ENCODE results near the gene KRT71.

Gene KRT71

DNA sequence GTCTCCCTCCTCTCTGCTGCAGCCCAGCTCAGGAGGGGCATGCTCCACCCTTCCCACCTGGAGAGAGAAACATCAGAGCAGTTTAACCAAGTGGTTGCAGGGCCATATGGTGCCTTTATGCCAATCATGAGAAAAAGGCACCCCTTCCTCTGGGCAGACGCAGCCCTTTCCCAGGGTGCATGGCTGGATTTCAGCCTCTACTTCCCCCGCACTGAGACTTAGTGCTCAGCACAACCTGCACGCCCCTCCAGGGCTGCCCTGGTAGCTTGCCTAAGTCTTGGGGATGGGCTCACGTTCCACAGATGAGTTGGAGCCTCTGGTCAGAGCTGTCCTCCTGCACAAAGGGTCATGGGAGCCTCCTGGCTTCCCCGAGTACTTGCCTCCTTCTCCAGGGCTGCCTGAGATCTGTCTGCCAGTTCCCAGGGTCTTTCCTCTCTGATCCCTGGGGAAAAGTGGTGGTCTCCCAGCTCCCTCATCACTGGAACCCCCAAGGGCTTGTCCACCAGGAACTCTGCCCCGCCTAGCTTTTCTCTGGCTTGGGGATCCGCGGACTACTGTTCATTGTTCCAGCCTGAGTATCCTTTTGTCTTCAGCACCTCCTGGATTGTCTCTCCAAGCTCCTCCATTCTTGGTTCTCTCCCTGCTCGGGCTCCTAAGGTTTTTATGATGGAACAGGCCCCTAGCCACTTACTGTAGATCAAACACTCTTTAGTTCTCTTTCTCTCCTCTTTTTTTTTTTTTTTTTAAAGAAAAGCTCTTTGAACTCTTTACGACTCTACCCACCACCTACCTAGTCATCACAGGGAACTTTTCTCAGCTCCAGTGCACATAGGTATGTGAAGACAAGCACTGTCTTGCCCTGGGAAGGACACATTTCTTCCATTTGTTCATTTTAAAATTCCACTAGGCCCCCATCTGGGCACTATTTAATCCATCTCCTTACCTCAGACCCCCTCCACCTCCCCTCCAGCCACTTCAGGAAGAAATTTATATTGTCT is 26.8 kb upstream of the KRT71 start:
- Histone ChIP-seq H3K9me3 (ENCODE audit: control insufficient read depth, insufficient read depth, low read length) (no peaks in the 10 kb centered on the region), H3K4me2 (ENCODE audit: low read length) (no peak overlapping the region), H3K79me2 (ENCODE audit: control insufficient read depth, low read length) (no peaks in the 10 kb centered on the region), H3F3A (ENCODE audit: control insufficient read depth, insufficient read depth) (no peaks in the 10 kb centered on the region), H3K36me3 (ENCODE audit: control insufficient read depth, low read length) (no peaks in the 10 kb centered on the region), H3K27ac (ENCODE audit: low read depth, low read length) (no peak overlapping the region), H3K9me2 (replicated peaks; ENCODE audit: control insufficient read depth, low read length) (no peaks in the 10 kb centered on the region), H3K4me3 (ENCODE audit: low read length) (no peak overlapping the region), H3K4me1 (ENCODE audit: control insufficient read depth, low read length) (peaks cover 7% of the 10 kb centered on the region; the same call in 1 of the 2 replicates), H3K27me3 (ENCODE audit: control insufficient read depth, low read length) (peaks cover 27% of the 10 kb centered on the region), H4K20me1 (ENCODE audit: control insufficient read depth, insufficient read depth, low read depth, low read length) (no peaks in the 10 kb centered on the region)
- TF ChIP-seq EZH2phosphoT487 (IDR thresholded peaks at IDR 0.05; ENCODE audit: borderline replicate concordance, low read length): no peak
- TF ChIP-seq, protein P1, sequence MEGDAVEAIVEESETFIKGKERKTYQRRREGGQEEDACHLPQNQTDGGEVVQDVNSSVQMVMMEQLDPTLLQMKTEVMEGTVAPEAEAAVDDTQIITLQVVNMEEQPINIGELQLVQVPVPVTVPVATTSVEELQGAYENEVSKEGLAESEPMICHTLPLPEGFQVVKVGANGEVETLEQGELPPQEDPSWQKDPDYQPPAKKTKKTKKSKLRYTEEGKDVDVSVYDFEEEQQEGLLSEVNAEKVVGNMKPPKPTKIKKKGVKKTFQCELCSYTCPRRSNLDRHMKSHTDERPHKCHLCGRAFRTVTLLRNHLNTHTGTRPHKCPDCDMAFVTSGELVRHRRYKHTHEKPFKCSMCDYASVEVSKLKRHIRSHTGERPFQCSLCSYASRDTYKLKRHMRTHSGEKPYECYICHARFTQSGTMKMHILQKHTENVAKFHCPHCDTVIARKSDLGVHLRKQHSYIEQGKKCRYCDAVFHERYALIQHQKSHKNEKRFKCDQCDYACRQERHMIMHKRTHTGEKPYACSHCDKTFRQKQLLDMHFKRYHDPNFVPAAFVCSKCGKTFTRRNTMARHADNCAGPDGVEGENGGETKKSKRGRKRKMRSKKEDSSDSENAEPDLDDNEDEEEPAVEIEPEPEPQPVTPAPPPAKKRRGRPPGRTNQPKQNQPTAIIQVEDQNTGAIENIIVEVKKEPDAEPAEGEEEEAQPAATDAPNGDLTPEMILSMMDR (IDR thresholded peaks at IDR 0.05; ENCODE audit: low read depth, low read length, poor library complexity, severe bottlenecking): no peak

DNA sequence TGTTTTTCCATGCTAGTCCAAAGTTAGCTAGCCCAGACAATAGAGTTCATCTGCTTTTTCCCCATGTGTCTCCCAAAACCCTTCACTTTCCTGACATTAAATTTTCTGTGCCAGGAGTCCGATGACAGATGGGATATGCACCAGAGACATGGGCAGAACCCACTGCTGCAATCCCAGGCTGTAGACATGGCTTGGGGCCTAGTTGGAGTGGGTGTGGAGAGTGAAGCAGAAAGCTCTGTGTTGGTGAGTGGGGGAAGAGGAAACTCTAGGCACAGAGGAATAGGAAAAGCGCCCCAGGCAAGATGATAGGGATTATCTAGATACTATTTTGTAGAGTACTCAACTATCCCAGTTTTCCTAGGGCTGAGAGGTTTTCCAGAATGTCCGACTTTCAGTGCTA is 25.5 kb upstream of the KRT71 start:
- Histone ChIP-seq H3K27me3 (ENCODE audit: control insufficient read depth, low read length) (peaks cover 30% of the 10 kb centered on the region), H3K4me1 (ENCODE audit: control insufficient read depth, low read length) (peaks cover 9% of the 10 kb centered on the region; the same call in 1 of the 2 replicates), H3K27ac (ENCODE audit: low read depth, low read length) (no peak overlapping the region), H3F3A (ENCODE audit: control insufficient read depth, insufficient read depth) (no peaks in the 10 kb centered on the region), H4K20me1 (ENCODE audit: control insufficient read depth, insufficient read depth, low read depth, low read length) (no peaks in the 10 kb centered on the region), H3K4me3 (ENCODE audit: low read length) (no peak overlapping the region), H3K36me3 (ENCODE audit: control insufficient read depth, low read length) (no peaks in the 10 kb centered on the region), H3K9me3 (ENCODE audit: control insufficient read depth, insufficient read depth, low read length) (no peaks in the 10 kb centered on the region), H3K4me2 (ENCODE audit: low read length) (no peak overlapping the region), H3K79me2 (ENCODE audit: control insufficient read depth, low read length) (no peaks in the 10 kb centered on the region), H3K9me2 (replicated peaks; ENCODE audit: control insufficient read depth, low read length) (no peaks in the 10 kb centered on the region)
- TF ChIP-seq, protein P1 (IDR thresholded peaks at IDR 0.05; ENCODE audit: low read depth, low read length, poor library complexity, severe bottlenecking): no peak
- no peak for TF ChIP-seq EZH2phosphoT487 (IDR thresholded peaks at IDR 0.05; ENCODE audit: borderline replicate concordance, low read length)

DNA sequence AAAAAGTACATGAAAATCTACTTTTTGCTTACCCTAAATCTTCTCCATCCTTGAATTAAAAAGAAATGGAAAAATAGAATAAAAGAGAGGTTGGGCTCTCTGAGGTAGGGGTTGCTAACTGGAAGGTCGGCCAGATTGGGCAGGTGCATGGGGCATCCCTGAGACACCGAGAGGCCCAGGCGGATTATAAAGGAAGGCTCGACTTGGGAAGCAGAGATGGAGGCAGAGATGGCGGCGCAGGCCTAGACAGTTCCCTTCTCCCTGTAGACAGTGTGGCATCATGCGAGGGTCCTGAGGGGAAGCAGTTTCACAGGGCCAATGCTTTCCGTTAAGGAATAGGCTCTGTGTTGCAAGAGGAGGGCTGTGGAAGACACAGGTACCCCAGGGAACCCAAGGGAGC is 24.4 kb upstream of the KRT71 start:
- H3K9me2 ChIP-seq (replicated peaks; ENCODE audit: control insufficient read depth, low read length): no peaks in the 10 kb centered on the region
- no peaks in the 10 kb centered on the region for H3K36me3 ChIP-seq (ENCODE audit: control insufficient read depth, low read length)
- peaks cover 30% of the 10 kb centered on the region for H3K27me3 ChIP-seq (ENCODE audit: control insufficient read depth, low read length)
- H3K4me1 ChIP-seq (ENCODE audit: control insufficient read depth, low read length): peaks cover 9% of the 10 kb centered on the region; the same call in 1 of the 2 replicates
- no peaks in the 10 kb centered on the region for H3K79me2 ChIP-seq (ENCODE audit: control insufficient read depth, low read length)
- TF ChIP-seq, protein P1 (IDR thresholded peaks at IDR 0.05; ENCODE audit: low read depth, low read length, poor library complexity, severe bottlenecking): no peak
- no peak for TF ChIP-seq EZH2phosphoT487 (IDR thresholded peaks at IDR 0.05; ENCODE audit: borderline replicate concordance, low read length)
- H3F3A ChIP-seq (ENCODE audit: control insufficient read depth, insufficient read depth): no peaks in the 10 kb centered on the region
- no peak overlapping the region for H3K4me3 ChIP-seq (ENCODE audit: low read length)
- H3K27ac ChIP-seq (ENCODE audit: low read depth, low read length): no peak overlapping the region
- H3K9me3 ChIP-seq (ENCODE audit: control insufficient read depth, insufficient read depth, low read length): no peaks in the 10 kb centered on the region
- no peaks in the 10 kb centered on the region for H4K20me1 ChIP-seq (ENCODE audit: control insufficient read depth, insufficient read depth, low read depth, low read length)
- no peak overlapping the region for H3K4me2 ChIP-seq (ENCODE audit: low read length)
